ENCODE data around the gene CALN1. TPM values are rescaled to one million over a fixed set of nuclear protein-coding genes. Genes with fewer than 3 reads are reported as not detected.

Gene CALN1
- total RNA-seq, 1 donor from 2014 or later: not detected

DNA sequence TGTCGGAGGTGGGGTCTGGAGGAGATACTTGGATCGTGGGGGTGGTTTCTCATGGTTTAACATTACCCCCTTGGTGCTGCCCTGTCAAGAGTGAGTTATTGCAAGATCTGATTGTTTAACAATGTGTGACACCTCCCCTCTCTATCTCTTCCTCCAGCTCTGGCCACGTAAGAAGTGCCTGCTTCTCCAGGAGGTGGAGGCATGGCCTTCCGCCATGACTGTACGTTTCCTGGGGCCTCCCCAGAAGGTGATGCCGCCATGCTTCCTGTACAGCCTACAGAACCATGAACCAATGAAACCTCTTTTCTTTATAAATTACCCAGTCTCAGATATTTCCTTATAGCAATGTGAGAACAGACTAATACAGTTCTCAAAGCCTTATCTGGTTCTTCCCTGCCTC is 547.0 kb downstream of the CALN1 start:
- Mint-ChIP-seq H3K4me1 (ENCODE audit: unreplicated experiment) (no peaks in the 10 kb centered on the region), H3K4me3 (ENCODE audit: unreplicated experiment) (no peak overlapping the region), H3K36me3 (ENCODE audit: unreplicated experiment) (no peaks in the 10 kb centered on the region), H3K9me3 (ENCODE audit: unreplicated experiment) (peaks cover 12% of the 10 kb centered on the region), H3K27me3 (ENCODE audit: unreplicated experiment) (no peaks in the 10 kb centered on the region), H3K27ac (ENCODE audit: unreplicated experiment) (no peak overlapping the region)
- no peak for DNase-seq (ENCODE audit: extremely low spot score, unreplicated experiment)
- TF ChIP-seq, protein P1, sequence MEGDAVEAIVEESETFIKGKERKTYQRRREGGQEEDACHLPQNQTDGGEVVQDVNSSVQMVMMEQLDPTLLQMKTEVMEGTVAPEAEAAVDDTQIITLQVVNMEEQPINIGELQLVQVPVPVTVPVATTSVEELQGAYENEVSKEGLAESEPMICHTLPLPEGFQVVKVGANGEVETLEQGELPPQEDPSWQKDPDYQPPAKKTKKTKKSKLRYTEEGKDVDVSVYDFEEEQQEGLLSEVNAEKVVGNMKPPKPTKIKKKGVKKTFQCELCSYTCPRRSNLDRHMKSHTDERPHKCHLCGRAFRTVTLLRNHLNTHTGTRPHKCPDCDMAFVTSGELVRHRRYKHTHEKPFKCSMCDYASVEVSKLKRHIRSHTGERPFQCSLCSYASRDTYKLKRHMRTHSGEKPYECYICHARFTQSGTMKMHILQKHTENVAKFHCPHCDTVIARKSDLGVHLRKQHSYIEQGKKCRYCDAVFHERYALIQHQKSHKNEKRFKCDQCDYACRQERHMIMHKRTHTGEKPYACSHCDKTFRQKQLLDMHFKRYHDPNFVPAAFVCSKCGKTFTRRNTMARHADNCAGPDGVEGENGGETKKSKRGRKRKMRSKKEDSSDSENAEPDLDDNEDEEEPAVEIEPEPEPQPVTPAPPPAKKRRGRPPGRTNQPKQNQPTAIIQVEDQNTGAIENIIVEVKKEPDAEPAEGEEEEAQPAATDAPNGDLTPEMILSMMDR (IDR thresholded peaks at IDR 0.05): no peak

DNA sequence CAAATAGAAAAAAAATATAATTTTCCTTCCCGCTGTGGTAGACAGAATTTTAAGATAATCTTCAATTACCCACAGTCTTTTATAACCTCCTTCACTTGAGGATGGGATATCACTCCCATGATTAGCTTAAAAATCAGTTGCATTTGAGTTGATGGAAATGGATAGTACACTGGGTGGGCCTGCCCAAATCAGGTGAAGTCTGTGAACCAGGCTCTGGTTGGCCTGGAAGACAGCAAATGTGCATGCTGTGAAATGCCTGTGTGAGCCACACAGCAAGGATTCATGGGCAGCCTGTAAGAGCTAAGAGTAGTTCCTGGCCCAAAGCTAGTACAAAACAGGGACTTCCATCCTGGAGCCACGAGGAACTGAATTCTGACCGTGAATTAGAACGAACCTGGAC is 548.0 kb downstream of the CALN1 start:
- no peaks in the 10 kb centered on the region for H3K4me1 Mint-ChIP-seq (ENCODE audit: unreplicated experiment)
- TF ChIP-seq, protein P1 (IDR thresholded peaks at IDR 0.05): no peak
- no peak overlapping the region for H3K4me3 Mint-ChIP-seq (ENCODE audit: unreplicated experiment)
- no peaks in the 10 kb centered on the region for H3K36me3 Mint-ChIP-seq (ENCODE audit: unreplicated experiment)
- no peaks in the 10 kb centered on the region for H3K27me3 Mint-ChIP-seq (ENCODE audit: unreplicated experiment)
- H3K27ac Mint-ChIP-seq (ENCODE audit: unreplicated experiment): no peak overlapping the region
- peaks cover 12% of the 10 kb centered on the region for H3K9me3 Mint-ChIP-seq (ENCODE audit: unreplicated experiment)
- no peak for DNase-seq (ENCODE audit: extremely low spot score, unreplicated experiment)

DNA sequence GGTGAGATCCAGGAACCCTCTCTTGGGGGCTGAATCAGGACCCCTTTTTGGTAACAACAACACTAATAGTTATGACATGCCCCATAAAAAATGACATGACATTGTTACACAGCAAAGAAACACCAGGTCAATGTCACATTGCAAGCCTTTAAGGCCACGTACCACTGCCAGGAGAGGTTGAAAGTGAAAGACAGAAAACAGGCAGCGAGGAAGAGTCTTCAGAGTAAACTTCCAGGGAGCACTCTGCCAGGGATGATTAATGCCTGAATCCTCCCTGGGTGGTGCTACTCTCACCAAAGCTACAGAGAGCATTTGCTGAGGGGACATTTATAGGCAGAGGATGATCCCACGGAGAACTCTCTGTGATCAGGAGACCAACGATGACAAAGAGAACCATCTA is 551.6 kb downstream of the CALN1 start:
- no peaks in the 10 kb centered on the region for H3K27me3 Mint-ChIP-seq (ENCODE audit: unreplicated experiment)
- no peaks in the 10 kb centered on the region for H3K4me1 Mint-ChIP-seq (ENCODE audit: unreplicated experiment)
- TF ChIP-seq, protein P1 (IDR thresholded peaks at IDR 0.05): no peak
- H3K36me3 Mint-ChIP-seq (ENCODE audit: unreplicated experiment): no peaks in the 10 kb centered on the region
- no peak overlapping the region for H3K27ac Mint-ChIP-seq (ENCODE audit: unreplicated experiment)
- peaks cover 7% of the 10 kb centered on the region for H3K9me3 Mint-ChIP-seq (ENCODE audit: unreplicated experiment)
- DNase-seq (ENCODE audit: extremely low spot score, unreplicated experiment): no peak
- no peak overlapping the region for H3K4me3 Mint-ChIP-seq (ENCODE audit: unreplicated experiment)

DNA sequence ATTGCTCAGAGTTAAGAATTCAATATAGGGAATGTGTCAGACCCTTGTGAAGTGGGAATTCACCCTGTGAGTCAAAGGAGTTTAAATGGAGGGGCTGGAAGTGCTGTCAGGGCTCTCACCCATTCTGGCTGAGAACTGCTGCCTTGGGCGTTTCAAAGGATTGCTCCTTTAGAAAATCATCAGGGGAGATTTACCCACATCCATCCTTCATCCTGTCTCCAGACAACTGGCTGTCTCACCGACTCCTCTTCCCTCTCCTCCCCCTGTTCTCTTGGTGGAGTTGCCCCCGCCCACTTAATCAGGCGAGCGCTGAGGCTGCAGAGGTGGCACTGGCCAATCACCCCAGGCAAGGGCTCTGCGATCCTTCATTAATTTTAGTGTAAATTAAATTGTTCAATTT is 554.8 kb downstream of the CALN1 start:
- no peak overlapping the region for H3K27ac Mint-ChIP-seq (ENCODE audit: unreplicated experiment)

DNA sequence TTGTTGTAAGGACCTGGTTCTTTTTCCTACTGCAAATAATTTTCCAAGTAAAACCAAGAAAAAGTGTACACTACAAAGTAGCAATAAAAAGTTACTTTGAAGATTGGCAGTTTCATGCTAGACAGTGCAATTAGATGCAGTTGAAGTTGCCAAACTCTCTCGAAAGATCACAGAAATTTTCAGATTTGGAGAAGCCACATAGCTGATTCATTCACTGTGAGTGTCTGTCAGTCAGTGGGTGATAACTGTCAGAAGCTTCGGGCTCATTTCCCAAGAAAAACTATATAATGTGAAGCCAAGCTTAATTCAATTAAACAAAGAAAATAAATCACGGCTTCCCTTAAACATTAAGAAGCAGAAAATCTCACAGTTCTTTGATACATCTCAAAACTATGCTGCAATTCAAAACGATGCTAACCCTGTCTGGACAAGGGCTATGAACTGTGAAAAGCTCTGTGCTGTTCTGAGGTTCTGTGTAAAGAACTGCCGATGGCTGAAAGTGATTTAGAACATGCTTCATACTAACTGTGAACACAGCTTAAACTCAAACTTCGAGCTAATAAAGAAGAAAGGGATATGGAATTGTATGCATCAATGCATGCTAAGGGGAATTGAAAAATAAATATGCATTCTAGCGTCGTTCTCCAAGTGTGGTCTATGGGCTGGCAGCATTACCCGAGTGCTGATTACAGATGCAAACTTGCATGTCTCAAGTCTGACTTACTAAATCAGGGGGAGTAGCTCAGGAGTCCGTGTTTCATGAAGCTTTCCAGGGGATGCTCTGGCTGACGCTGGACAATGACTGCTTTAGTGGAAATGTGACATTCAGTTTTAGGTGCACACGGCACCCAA is 557.4 kb downstream of the CALN1 start:
- DNase-seq (ENCODE audit: extremely low spot score, unreplicated experiment): no peak
- Mint-ChIP-seq H3K4me3 (ENCODE audit: unreplicated experiment) (no peak overlapping the region), H3K4me1 (ENCODE audit: unreplicated experiment) (no peaks in the 10 kb centered on the region)

More for the DNA sequence above, 554.8 kb downstream of the CALN1 start:
- TF ChIP-seq, protein P1 (IDR thresholded peaks at IDR 0.05): no peak
- H3K4me3 Mint-ChIP-seq (ENCODE audit: unreplicated experiment): no peak overlapping the region
- H3K36me3 Mint-ChIP-seq (ENCODE audit: unreplicated experiment): no peaks in the 10 kb centered on the region
- no peak for DNase-seq (ENCODE audit: extremely low spot score, unreplicated experiment)
- H3K4me1 Mint-ChIP-seq (ENCODE audit: unreplicated experiment): no peaks in the 10 kb centered on the region
- no peaks in the 10 kb centered on the region for H3K9me3 Mint-ChIP-seq (ENCODE audit: unreplicated experiment)
- H3K27me3 Mint-ChIP-seq (ENCODE audit: unreplicated experiment): no peaks in the 10 kb centered on the region

More for the DNA sequence above, 557.4 kb downstream of the CALN1 start:
- Mint-ChIP-seq H3K27ac (ENCODE audit: unreplicated experiment) (no peak overlapping the region), H3K9me3 (ENCODE audit: unreplicated experiment) (no peaks in the 10 kb centered on the region), H3K27me3 (ENCODE audit: unreplicated experiment) (no peaks in the 10 kb centered on the region), H3K36me3 (ENCODE audit: unreplicated experiment) (no peaks in the 10 kb centered on the region)
- TF ChIP-seq, protein P1 (IDR thresholded peaks at IDR 0.05): no peak

Data from osteocyte (in vitro differentiated cells).